ENCODE results near the gene PLXNA4. TPM values are rescaled to one million over a fixed set of nuclear protein-coding genes. Genes with fewer than 3 reads are reported as not detected.

Gene PLXNA4
- total RNA-seq, 1 experiment from 2014 or later: 0.10 TPM

- DNase-seq (ENCODE audit: low read depth, low spot score) (no peak), ATAC-seq (no peak)
- no peak for TF ChIP-seq CTCF (IDR thresholded peaks at IDR 0.05)
- no peak for TF ChIP-seq REST (IDR thresholded peaks at IDR 0.05; ENCODE audit: insufficient read depth in 1 of 2, low read depth in 2 of 2, low read length in 1 of 2)
- no peak for TF ChIP-seq POLR2AphosphoS5 (IDR thresholded peaks at IDR 0.05; ENCODE audit: low read depth, low read length)
- TF ChIP-seq SIN3A (IDR thresholded peaks at IDR 0.05; ENCODE audit: borderline replicate concordance, insufficient read depth, low read depth, low read length): no peak
- TF ChIP-seq TCF7L2 (IDR thresholded peaks at IDR 0.05; ENCODE audit: low read depth, low read length): no peak
- no TSS peak for BruUV-seq (replicated peaks)
- Histone ChIP-seq H3K4me1 (ENCODE audit: control insufficient read depth, insufficient read depth, low read length) (no peaks in the 10 kb centered on the region), H3K27me3 (ENCODE audit: control insufficient read depth, insufficient read depth, low read length) (peaks cover 1% of the 10 kb centered on the region), H3K27ac (ENCODE audit: low read length) (no peak overlapping the region), H3K9me3 (ENCODE audit: control insufficient read depth, insufficient read depth, low read depth, low read length) (no peaks in the 10 kb centered on the region), H3K36me3 (ENCODE audit: control insufficient read depth, insufficient read depth, low read length) (no peaks in the 10 kb centered on the region), H3K4me3 (ENCODE audit: low read depth in 2 of 2, low read length in 2 of 2) (no peak overlapping the region)
- in situ Hi-C loops (cut with HindIII; ENCODE audit: low pct_unique_long_range_greater_than_20kb, low sequenced_read_pairs) (no loop called here), intact Hi-C loops (cut with micrococcal nuclease; ENCODE audit: unreplicated experiment) (no loop called here)
- CTCF ChIA-PET: no interaction called here
- POLR2A ChIA-PET: no interaction called here
These were observed 303.4 kb downstream of the PLXNA4 start for GRCh38 chr7:132272763-132273371.

- ChIA-PET CTCF (no interaction called here), POLR2A (no interaction called here)
- intact Hi-C loops (cut with micrococcal nuclease; ENCODE audit: unreplicated experiment): no loop called here
- H3K4me3 ChIP-seq (ENCODE audit: low read depth in 2 of 2, low read length in 2 of 2): no peak overlapping the region
- no TSS peak for BruUV-seq (replicated peaks)
- H3K27me3 ChIP-seq (ENCODE audit: control insufficient read depth, insufficient read depth, low read length): peaks cover 3% of the 10 kb centered on the region
- H3K27ac ChIP-seq (ENCODE audit: low read length): no peak overlapping the region
- DNase-seq (ENCODE audit: low read depth, low spot score) (no peak), ATAC-seq (no peak)
- H3K36me3 ChIP-seq (ENCODE audit: control insufficient read depth, insufficient read depth, low read length): no peaks in the 10 kb centered on the region
- H3K4me1 ChIP-seq (ENCODE audit: control insufficient read depth, insufficient read depth, low read length): no peaks in the 10 kb centered on the region
- TF ChIP-seq SIN3A (IDR thresholded peaks at IDR 0.05; ENCODE audit: borderline replicate concordance, insufficient read depth, low read depth, low read length) (no peak), POLR2AphosphoS5 (IDR thresholded peaks at IDR 0.05; ENCODE audit: low read depth, low read length) (no peak), TCF7L2 (IDR thresholded peaks at IDR 0.05; ENCODE audit: low read depth, low read length) (no peak), CTCF (IDR thresholded peaks at IDR 0.05) (no peak), REST (IDR thresholded peaks at IDR 0.05; ENCODE audit: insufficient read depth in 1 of 2, low read depth in 2 of 2, low read length in 1 of 2) (peak; percentile 74 to 89)
- in situ Hi-C loops (cut with HindIII; ENCODE audit: low pct_unique_long_range_greater_than_20kb, low sequenced_read_pairs): no loop called here
- H3K9me3 ChIP-seq (ENCODE audit: control insufficient read depth, insufficient read depth, low read depth, low read length): no peaks in the 10 kb centered on the region
These were observed 305.8 kb downstream of the PLXNA4 start for GRCh38 chr7:132270517-132270916.

Data from Panc1 (cell line).